ENCODE measurements around the gene USP54.

DNA sequence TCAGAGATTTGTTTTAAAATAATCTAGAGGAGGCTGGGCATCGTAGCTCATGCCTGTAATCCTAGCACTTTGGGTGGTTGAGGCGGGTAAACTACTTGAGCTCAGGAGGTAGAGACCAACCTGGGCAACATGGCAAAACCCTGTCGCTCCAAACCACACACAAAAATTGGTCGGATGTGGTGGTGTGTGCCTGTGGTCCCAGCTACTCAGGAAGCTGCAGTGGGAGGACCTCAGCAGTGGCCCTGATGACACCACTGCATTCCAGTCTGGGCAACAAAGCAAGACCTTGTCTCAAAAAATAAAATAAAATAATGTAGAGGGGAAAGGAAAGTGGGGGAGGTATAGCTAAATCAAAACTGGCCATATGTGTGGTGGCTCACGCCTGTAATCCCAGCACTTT lies 81.4 kb downstream of the USP54 start:
- TF ChIP-seq POLR2A (IDR thresholded peaks at IDR 0.05; ENCODE audit: low read depth), result no peak
- TF ChIP-seq CTCF (IDR thresholded peaks at IDR 0.05), result no peak
- TF ChIP-seq EP300 (IDR thresholded peaks at IDR 0.05), result no peak
- no peak for TF ChIP-seq POLR2AphosphoS5 (IDR thresholded peaks at IDR 0.05)
